VCaP (cell line): ENCODE results near the gene SOS1.

Experiments
- H3K27ac ChIP-seq: fragments of 450-650 bp; 2 replicates; pipeline ENCODE4 v1.5.1; 2017
- CTCF ChIP-seq: fragments of 450-650 bp; conservative IDR thresholded peaks from 2 replicates; pipeline ENCODE4 v1.5.1; 2017; ENCODE audit warnings: mild to moderate bottlenecking, moderate library complexity

The SOS1 gene

GRCh38 chr2:38988716-38989115, 132.1 kb downstream of the SOS1 start:
- H3K27ac ChIP-seq, result no peak overlapping the region
- TF ChIP-seq CTCF, result no peak

DNA sequence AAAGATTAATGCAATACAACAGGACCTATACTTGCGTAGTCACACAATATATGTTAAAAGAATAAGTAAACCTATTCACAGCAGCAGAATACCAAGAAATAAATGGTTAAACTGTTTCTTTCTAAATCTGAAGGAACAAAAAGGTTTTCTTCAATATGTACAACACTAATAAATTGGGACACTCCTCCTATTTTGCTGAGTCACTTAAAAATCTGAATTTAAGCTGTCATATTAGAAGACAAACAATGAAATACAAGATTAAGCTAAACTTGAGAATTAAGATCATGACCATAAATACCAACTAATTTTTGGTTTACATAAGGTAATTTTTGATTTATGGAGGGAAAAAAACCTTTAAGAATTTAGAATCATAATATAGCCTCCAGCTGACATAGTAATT, 138.4 kb downstream of the SOS1 start:
- no peak overlapping the region for H3K27ac ChIP-seq
- TF ChIP-seq CTCF, result no peak

DNA sequence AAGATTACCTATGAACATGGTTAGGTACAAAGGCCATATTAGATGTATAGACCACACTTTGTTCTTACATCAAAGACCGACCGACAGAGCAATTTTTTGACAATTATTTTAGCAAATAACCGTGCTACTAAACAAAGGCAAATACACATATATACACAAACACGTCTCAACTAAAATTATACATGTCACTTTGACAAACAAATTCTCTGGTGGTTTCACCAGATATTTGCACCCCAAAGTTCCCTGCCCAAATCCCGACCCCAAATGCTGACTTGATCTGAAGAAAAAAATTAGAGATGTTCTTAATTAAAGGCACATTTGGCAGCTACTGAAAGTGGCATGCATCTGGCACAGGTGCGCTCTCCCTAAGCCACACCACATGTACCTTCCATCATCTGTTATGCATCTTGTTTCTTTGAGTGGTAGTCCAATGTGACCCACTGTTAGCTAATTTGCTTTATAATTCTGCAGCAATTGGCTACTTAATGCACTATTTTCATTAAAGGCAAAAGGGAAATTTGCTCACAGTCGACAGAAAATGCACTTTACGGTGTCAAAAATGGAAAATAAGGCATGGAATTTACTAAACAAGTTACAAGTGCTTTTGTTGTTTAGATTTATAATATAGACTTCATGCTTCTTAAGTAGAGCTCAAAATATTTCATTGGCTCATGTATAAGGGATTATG, 139.0 kb downstream of the SOS1 start:
- no peak overlapping the region for H3K27ac ChIP-seq
- no peak for TF ChIP-seq CTCF

- no peak overlapping the region for H3K27ac ChIP-seq
- TF ChIP-seq CTCF, result no peak
Observed at GRCh38 chr2:38981003-38981669, 139.7 kb downstream of the SOS1 start.

GRCh38 chr2:38978908-38979307, 141.9 kb downstream of the SOS1 start:
- no peak overlapping the region for H3K27ac ChIP-seq
- TF ChIP-seq CTCF, result no peak

GRCh38 chr2:38978296-38978903, 142.5 kb downstream of the SOS1 start:
- H3K27ac ChIP-seq, result no peak overlapping the region
- no peak for TF ChIP-seq CTCF

DNA sequence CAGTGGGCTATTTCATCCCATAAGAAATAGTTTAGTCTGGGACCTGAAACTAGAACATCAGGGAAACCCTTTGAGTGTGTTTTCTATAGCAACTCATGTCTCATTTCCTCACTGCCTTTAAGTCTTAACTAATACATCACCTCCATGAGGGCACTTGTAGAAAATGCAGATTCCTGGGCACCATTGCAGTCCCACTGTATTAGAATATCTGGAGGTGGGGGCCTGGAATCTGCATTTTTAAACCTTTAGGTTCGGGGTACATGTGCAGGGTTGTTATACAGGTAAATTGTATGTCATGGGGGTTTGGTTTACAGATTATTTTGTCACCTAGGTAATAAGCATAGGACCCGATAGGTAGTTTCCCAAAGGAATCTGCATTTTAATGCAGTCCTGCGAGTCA, 143.8 kb downstream of the SOS1 start:
- no peak overlapping the region for H3K27ac ChIP-seq
- TF ChIP-seq CTCF, result no peak
